Islet of Langerhans (tissue), 1 donor: ENCODE measurements around the gene ANKRD16.
"Not testable (repeated sequence)": the region's sequence is repeated elsewhere in the genome, so short reads cannot be mapped to it uniquely, and the experiment has no call there.

Experiments
- FAIRE-seq: peaks from one replicate; lab custom pipeline; 2011; peaks lifted over from hg19 to GRCh38; lab: Jason Lieb, UNC

Gene ANKRD16

GRCh38 chr10:5873515-5873995 lies 16.1 kb downstream of the ANKRD16 start:
- peak; percentile 84 for FAIRE-seq

DNA sequence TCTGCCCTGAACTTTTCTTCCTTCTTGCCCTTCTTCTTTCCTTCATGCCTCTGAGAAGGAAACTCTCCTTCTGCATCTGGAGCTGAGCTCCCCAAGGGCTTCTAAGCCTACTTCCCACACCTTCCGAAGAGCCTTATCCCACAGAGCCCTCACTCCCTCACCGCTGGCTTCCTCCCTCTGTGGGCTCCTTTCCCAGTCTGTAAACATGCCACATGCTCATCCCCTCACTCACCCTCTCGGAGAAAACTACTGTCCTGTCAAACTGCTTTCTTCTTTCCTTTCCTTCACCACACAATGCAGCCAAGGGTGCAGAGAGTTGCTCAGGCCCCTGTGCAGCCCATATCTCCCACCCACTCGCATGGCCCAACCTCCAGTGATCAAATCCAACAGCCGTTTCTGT lies 18.1 kb downstream of the ANKRD16 start:
- no peak for FAIRE-seq

DNA sequence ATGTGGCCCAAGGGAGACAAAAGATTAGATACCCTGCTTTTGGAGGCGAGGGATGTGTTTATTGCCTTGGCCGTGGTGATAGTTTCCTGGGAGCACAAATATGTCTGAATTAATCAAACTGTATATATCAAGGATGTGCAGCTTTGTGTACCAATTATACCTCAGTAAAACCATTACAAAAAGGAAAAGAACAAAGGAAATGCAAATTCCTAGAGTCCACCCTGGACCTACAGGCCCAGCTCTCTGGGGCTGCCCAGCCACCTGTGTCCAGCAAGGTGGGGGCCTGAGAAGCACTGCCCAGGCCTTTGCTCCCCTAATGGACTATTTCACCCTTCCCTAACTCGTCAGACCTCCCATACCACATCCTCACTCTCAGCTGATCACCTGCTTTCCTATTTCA lies 20.5 kb downstream of the ANKRD16 start:
- FAIRE-seq, result no peak

GRCh38 chr10:5868383-5868782 lies 21.3 kb downstream of the ANKRD16 start:
- FAIRE-seq, result not testable (repeated sequence)

GRCh38 chr10:5867091-5867615 lies 22.5 kb downstream of the ANKRD16 start:
- not testable (repeated sequence) for FAIRE-seq

- not testable (repeated sequence) for FAIRE-seq
Measured at GRCh38 chr10:5866451-5867081, 23.1 kb downstream of the ANKRD16 start.

GRCh38 chr10:5862981-5863685 lies 26.6 kb downstream of the ANKRD16 start:
- FAIRE-seq, result not testable (repeated sequence)

DNA sequence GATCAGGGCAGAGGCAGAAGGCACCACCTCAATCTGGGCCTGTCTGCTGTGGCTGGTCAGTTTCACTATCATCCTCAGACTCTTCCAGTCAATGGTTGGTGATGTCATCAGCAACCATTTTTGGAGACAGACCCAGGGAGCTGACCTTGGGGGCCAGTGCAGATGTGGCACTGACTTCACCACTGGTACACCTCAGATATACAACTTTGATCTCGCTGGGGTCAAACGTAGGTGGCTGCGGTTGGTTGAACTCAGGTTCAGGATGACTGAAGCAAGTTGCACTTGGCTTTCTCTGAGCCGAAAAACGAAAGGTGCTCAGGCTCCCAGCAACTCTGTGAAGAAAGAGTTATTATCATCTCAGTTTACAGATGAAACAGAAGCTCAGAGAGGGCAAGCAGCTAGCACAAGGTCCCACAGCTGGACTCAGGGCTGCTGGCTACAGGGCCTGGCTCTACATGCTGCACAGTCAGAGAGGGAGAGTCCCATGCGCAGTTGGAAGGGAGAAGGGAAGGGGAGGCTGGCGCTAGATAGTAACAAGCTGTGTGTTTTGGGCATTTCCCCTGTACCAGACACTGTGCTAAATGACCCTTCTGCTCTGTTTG lies 27.2 kb downstream of the ANKRD16 start:
- no peak for FAIRE-seq

- no peak for FAIRE-seq
Measured at GRCh38 chr10:5860066-5860465, 29.6 kb downstream of the ANKRD16 start.

DNA sequence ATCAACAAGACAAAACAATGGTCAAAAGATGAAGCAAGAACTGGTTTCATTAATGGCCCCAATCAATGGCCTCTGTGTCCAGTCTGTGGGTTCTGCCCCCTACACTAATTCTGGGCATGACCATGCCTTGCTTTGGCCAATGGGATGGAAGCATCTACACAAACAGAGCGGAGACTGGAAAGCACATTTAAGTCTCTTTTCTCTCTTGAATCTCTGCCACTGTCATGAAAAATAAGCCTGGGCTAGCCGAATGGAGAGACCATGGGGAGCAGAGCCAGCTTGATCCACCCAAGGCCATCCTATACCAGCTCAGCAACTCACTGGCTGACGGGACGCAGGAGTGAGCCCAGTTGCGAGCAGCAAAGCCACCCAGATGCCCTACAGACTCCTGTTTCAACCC lies 30.9 kb downstream of the ANKRD16 start:
- FAIRE-seq, result no peak

- no peak for FAIRE-seq
Measured at GRCh38 chr10:5856701-5857004, 33.0 kb downstream of the ANKRD16 start.

GRCh38 chr10:5855979-5856700 lies 33.6 kb downstream of the ANKRD16 start:
- FAIRE-seq, result no peak

- no peak for FAIRE-seq
Measured at GRCh38 chr10:5854131-5854475, 35.6 kb downstream of the ANKRD16 start.

DNA sequence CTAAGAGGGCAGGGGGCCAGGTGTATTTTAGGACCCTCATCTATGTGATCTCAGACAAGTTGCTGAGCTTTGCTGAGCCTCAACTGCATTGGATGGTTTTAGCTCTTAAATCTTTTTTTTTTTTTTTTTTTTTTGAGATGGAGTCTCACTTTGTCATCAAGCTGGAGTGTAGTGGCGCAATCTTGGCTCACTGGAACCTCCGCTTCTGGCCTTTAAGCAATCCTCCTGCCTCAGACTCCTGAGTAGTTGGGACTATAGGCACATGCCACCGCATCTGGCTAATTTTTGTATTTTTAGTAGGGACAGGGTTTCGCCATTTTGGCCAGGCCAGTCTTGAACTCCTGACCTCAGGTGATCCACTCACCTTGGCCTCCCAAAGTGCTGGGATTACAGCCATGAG lies 43.0 kb downstream of the ANKRD16 start:
- not testable (repeated sequence) for FAIRE-seq

DNA sequence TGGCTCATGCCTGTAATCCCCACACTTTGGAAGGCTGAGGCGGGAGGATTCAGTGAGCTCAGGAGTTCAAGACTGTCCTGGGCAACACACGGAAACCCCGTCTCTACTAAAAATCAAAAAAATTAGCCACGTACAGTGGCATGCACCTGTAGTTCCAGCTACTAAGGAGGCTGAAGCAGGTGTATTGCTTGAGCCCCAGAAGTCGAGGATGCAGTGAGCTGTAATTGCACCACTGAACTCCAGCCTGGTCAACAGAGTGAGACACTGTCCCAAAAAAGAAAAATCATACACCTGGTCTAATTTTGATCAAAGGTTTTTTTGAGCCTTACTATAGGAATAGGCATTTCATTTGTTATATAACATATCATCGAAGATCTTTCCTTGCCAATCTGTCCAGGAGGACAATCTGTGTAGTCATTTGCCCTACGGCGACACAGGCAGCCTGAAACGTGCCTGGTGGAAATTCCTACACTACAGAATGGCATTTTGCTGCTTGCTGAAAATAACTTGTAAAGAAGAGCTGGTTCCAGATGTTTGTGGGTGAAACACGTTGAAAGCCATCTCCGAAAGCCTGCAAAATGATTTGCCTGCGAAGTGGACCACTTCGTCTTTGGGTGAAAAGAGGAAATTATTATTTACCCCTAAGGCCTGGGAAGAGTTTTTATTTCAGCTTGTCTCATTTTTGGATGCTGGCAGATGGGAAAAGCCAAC lies 45.2 kb downstream of the ANKRD16 start:
- no peak for FAIRE-seq

- no peak for FAIRE-seq
Measured at GRCh38 chr10:5843686-5844344, 45.9 kb downstream of the ANKRD16 start.

GRCh38 chr10:5841965-5842364 lies 47.7 kb downstream of the ANKRD16 start:
- FAIRE-seq, result no peak

GRCh38 chr10:5840314-5841307 lies 49.1 kb downstream of the ANKRD16 start:
- FAIRE-seq, result no peak

- FAIRE-seq, result not testable (repeated sequence)
Measured at GRCh38 chr10:5836181-5836580, 53.5 kb downstream of the ANKRD16 start.

GRCh38 chr10:5835446-5836095 lies 54.1 kb downstream of the ANKRD16 start:
- FAIRE-seq, result no peak
